ENCODE measurements around the gene RPS6KA1.

The RPS6KA1 gene

GRCh38 chr1:26529405-26529654 is 231 bp upstream of the RPS6KA1 start:
- DNase-seq: no peak
- TF ChIP-seq CTCF (IDR thresholded peaks at IDR 0.05; ENCODE audit: low read depth, low read length, missing control alignments): no peak
- Histone ChIP-seq H3K27me3 (replicated peaks) (peaks cover 3% of the 10 kb centered on the region), H3K27ac (no peak overlapping the region), H3K4me3 (ENCODE audit: low read depth, low read length) (peak overlapping the region; percentile 55), H3K36me3 (replicated peaks) (no peaks in the 10 kb centered on the region)
- in situ Hi-C loops (cut with HindIII; ENCODE audit: low pct_ligation_motif_present, low sequenced_read_pairs): no loop called here

GRCh38 chr1:26530410-26530894 is 891 bp downstream of the RPS6KA1 start:
- Histone ChIP-seq H3K4me3 (ENCODE audit: low read depth, low read length) (peak overlapping the region; percentile 55), H3K27me3 (replicated peaks) (no peaks in the 10 kb centered on the region), H3K36me3 (replicated peaks) (no peaks in the 10 kb centered on the region), H3K27ac (no peak overlapping the region)
- in situ Hi-C loops (cut with HindIII; ENCODE audit: low pct_ligation_motif_present, low sequenced_read_pairs): no loop called here
- no peak for TF ChIP-seq CTCF (IDR thresholded peaks at IDR 0.05; ENCODE audit: low read depth, low read length, missing control alignments)
- no peak for DNase-seq

DNA sequence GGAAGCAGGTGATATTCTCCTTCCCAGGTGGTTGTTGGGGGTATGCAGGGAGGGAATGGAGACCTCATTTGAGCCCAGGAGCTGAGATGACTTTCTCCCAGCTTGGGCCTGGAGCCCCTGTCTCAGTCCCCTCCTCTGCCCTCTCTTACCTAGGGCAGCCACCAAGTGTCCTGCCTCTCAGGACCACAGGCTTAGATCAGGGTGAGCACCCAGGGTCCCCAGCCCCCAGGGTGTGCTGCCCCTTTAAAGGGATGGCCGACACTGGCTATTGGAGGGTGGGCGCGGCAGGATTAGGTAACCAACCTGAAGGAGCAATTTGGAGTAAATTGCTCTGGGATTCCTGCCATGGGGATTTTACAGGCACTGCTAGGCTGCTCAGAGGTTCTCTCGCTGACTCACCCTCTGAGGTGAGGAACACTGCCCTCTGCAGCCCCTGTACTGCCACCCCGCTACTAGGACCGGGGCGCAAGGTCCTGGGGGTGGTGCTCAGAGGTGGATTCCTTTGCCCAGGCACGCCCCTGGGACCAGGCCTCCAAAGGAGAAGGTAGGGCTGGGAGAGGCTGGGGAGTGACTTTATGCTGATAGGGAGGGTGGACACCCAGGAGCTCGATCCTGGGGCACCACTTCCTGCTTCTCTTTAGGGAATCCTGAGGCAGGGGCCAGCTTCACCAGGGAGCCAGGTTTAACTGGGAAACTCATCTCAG is 1.5 kb downstream of the RPS6KA1 start:
- in situ Hi-C loops (cut with HindIII; ENCODE audit: low pct_ligation_motif_present, low sequenced_read_pairs): no loop called here
- Histone ChIP-seq H3K36me3 (replicated peaks) (no peaks in the 10 kb centered on the region), H3K27me3 (replicated peaks) (no peaks in the 10 kb centered on the region), H3K27ac (no peak overlapping the region), H3K4me3 (ENCODE audit: low read depth, low read length) (no peak overlapping the region)
- TF ChIP-seq CTCF (IDR thresholded peaks at IDR 0.05; ENCODE audit: low read depth, low read length, missing control alignments): peak; percentile 40
- no peak for DNase-seq

- H3K27me3 ChIP-seq (replicated peaks): no peaks in the 10 kb centered on the region
- H3K36me3 ChIP-seq (replicated peaks): no peaks in the 10 kb centered on the region
- in situ Hi-C loops (cut with HindIII; ENCODE audit: low pct_ligation_motif_present, low sequenced_read_pairs): no loop called here
- DNase-seq: no peak
- no peak overlapping the region for H3K27ac ChIP-seq
- no peak overlapping the region for H3K4me3 ChIP-seq (ENCODE audit: low read depth, low read length)
- TF ChIP-seq CTCF (IDR thresholded peaks at IDR 0.05; ENCODE audit: low read depth, low read length, missing control alignments): no peak
Observed at GRCh38 chr1:26531651-26532131, 2.1 kb downstream of the RPS6KA1 start.

DNA sequence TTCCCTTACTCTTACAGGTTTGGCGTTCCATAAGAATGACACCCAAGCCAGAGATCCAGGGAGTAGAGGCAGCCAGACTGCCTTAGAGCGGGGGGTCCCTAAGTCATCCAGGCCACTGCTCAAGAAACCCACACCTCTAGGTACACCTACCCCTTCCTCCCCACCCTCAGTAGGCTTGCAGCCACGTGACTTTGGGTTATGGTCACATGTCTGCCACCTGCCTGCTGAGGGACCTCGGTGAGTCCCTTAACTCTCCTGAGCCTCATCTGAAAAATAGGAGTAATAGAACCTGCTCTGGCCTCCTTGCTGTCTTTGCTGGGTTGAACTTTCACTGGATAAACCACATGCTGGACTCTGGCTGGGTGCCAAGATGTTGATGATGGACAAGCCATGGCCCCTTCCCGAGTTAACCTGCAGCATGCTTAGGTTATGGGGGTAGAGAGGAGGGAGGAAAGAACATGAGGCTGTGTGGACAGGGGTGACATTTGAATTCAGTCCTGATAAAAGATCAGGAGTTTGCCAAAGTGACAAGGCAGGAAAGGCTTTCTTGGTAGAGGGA is 4.5 kb downstream of the RPS6KA1 start:
- no peak overlapping the region for H3K4me3 ChIP-seq (ENCODE audit: low read depth, low read length)
- in situ Hi-C loops (cut with HindIII; ENCODE audit: low pct_ligation_motif_present, low sequenced_read_pairs): no loop called here
- TF ChIP-seq CTCF (IDR thresholded peaks at IDR 0.05; ENCODE audit: low read depth, low read length, missing control alignments): no peak
- no peak overlapping the region for H3K27ac ChIP-seq
- no peak for DNase-seq
- no peaks in the 10 kb centered on the region for H3K36me3 ChIP-seq (replicated peaks)
- H3K27me3 ChIP-seq (replicated peaks): no peaks in the 10 kb centered on the region

DNA sequence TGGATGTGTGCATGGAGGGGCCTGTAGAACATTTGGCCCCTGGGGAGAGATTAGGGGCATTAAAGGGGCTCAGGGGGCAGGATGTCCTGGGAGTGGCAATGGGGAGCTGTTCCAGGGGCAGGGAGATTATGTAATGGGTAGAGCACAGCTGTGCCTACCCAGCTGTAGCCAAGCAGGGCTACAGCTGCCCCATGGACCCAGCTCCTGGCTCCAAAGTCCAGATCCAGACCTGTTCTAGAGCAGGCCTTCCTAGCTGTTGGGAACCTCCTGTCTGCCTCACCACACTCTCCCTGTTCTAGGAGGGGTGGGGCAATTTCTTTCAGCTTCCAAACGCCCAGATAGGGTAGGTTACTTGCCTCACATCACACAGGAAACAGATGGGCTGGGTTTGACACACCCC is 5.6 kb downstream of the RPS6KA1 start:
- TF ChIP-seq CTCF (IDR thresholded peaks at IDR 0.05; ENCODE audit: low read depth, low read length, missing control alignments): no peak
- no peak for DNase-seq
- H3K27ac ChIP-seq: no peak overlapping the region
- no peak overlapping the region for H3K4me3 ChIP-seq (ENCODE audit: low read depth, low read length)
- H3K27me3 ChIP-seq (replicated peaks): no peaks in the 10 kb centered on the region
- no peaks in the 10 kb centered on the region for H3K36me3 ChIP-seq (replicated peaks)
- in situ Hi-C loops (cut with HindIII; ENCODE audit: low pct_ligation_motif_present, low sequenced_read_pairs): no loop called here

Measured in brain microvascular endothelial cell (primary cell).